HepG2 (cell line): ENCODE results near the gene SEC16A. TPM values are rescaled to one million over a fixed set of nuclear protein-coding genes. Genes with fewer than 3 reads are reported as not detected.

Source experiments
- ATAC-seq: fragments of 200-7000 bp; cut with Tn5 transposase; 3 replicates; pipeline ENCODE4 v1.9.1; 2020; ENCODE audit warnings: mild to moderate bottlenecking, moderate library complexity
- BruUV-seq: library from RNA; stranded (reverse); fragments of 400-500 nt; replicated peaks from 2 replicates; lab custom pipeline; 2021; lab: Mats Ljungman, UMichigan
- CTCF ChIA-PET: fragments of 300-600 bp; formaldehyde crosslinking; extraction: SDS; loops from one replicate; lab custom pipeline; 2021; ENCODE audit warnings: low total read pairs, inconsistent platforms, low intra/inter-chr PET ratio; lab: Yijun Ruan, JAX
- POLR2A ChIA-PET: fragments of 350-600 bp; sonication (Branson Sonifier 250); formaldehyde crosslinking; loops from one replicate; lab custom pipeline; 2020; ENCODE audit warnings: antibody characterized with exemption, inconsistent platforms; lab: Yijun Ruan, JAX
- DNase-seq: peaks from one replicate; pipeline ENCODE4 v3.0.0-alpha.2; 2015; ENCODE audit warnings: low spot score
- FAIRE-seq: peaks from 3 replicates; lab custom pipeline; 2011; peaks lifted over from hg19 to GRCh38; lab: Jason Lieb, UNC
- H2AFZ ChIP-seq: one replicate; pipeline ENCODE4 v1.6.1; 2011; ENCODE audit warnings: low read length, inconsistent platforms
- H3K27ac ChIP-seq: fragments of 300-600 bp; 3 replicates; pipeline ENCODE4 v1.8.0; 2011; ENCODE audit warnings: mixed run types, mild to moderate bottlenecking, mixed read lengths, low read length, inconsistent platforms; ENCODE audit not compliant: insufficient read depth; ENCODE audit errors: extremely low read length
- H3K27me3 ChIP-seq, 2 experiments: fragments of 200-600 bp in 1 of 2; 2 replicates in 1 of 2; 3 replicates in 1 of 2; pipeline versions ENCODE4 v1.6.0 to v1.8.0; 2011; ENCODE audit warnings: low read length in 2 of 2, mild to moderate bottlenecking in 2 of 2, moderate library complexity in 2 of 2, inconsistent platforms in 1 of 2; ENCODE audit not compliant: insufficient read depth in 2 of 2, control insufficient read depth in 1 of 2
- H3K36me3 ChIP-seq, 2 experiments: fragments of 200-600 bp in 1 of 2; replicated peaks in 1 of 2; 2 replicates in 1 of 2; 3 replicates in 1 of 2; pipeline versions ENCODE4 v1.5.1 to v1.8.0; 2011; ENCODE audit warnings: low read length in 2 of 2, inconsistent platforms in 1 of 2; ENCODE audit not compliant: insufficient read depth in 2 of 2, control insufficient read depth in 1 of 2
- H3K4me1 ChIP-seq: 2 replicates; pipeline ENCODE4 v1.5.1; 2012; ENCODE audit warnings: low read length, inconsistent platforms; ENCODE audit not compliant: insufficient read depth
- H3K4me2 ChIP-seq: 2 replicates; pipeline ENCODE4 v1.6.0; 2011; ENCODE audit warnings: low read depth, low read length, inconsistent platforms
- H3K4me3 ChIP-seq, 3 experiments: fragments of 200-600 bp in 1 of 3; sonication (generic), shearing (Covaris generic) in 1 of 3; replicated peaks in 1 of 3; 2 replicates each; pipeline ENCODE4 v1.5.1; 2011 to 2016; ENCODE audit warnings: low read length in 3 of 3, inconsistent platforms in 2 of 3, low read depth in 2 of 3, mild to moderate bottlenecking in 2 of 3, control low read depth in 1 of 3, mixed read lengths in 1 of 3; ENCODE audit not compliant: insufficient read depth in 1 of 3
- H3K79me2 ChIP-seq: one replicate; pipeline ENCODE4 v1.6.1; 2011; ENCODE audit warnings: low read length, inconsistent platforms; ENCODE audit not compliant: insufficient read depth
- H3K9ac ChIP-seq: 2 replicates; pipeline ENCODE4 v1.6.0; 2011; ENCODE audit warnings: mild to moderate bottlenecking, low read depth, low read length, inconsistent platforms; ENCODE audit not compliant: insufficient read depth
- H3K9me3 ChIP-seq: 2 replicates; pipeline ENCODE4 v1.5.1; 2012; ENCODE audit warnings: mild to moderate bottlenecking, low read length
- H4K20me1 ChIP-seq: 2 replicates; pipeline ENCODE4 v1.6.0; 2011; ENCODE audit warnings: inconsistent platforms, mild to moderate bottlenecking, low read length, moderate library complexity; ENCODE audit not compliant: insufficient read depth
- AGO2 ChIP-seq: fragments of 200-400 bp; formaldehyde crosslinking; optimal IDR thresholded peaks from 2 replicates; pipeline ENCODE3; 2017; ENCODE audit warnings: mild to moderate bottlenecking, low read depth, low read length, moderate library complexity
- DR1 ChIP-seq: sonication (generic); formaldehyde crosslinking; IDR thresholded peaks from 2 replicates; pipeline ENCODE4 v1.8.0; 2021; ENCODE audit warnings: mild to moderate bottlenecking, missing genetic modification reagents, inconsistent platforms
- ETS1 ChIP-seq: sonication (generic); formaldehyde crosslinking; IDR thresholded peaks from 2 replicates; pipeline ENCODE4 v1.4.0; 2020; ENCODE audit warnings: missing genetic modification reagents
- GLI4 ChIP-seq: sonication (generic); formaldehyde crosslinking; IDR thresholded peaks from 2 replicates; pipeline ENCODE4 v1.5.1; 2020; ENCODE audit warnings: missing genetic modification reagents, mild to moderate bottlenecking, moderate library complexity, borderline replicate concordance
- ZIK1 ChIP-seq: sonication (generic); formaldehyde crosslinking; IDR thresholded peaks from 2 replicates; pipeline ENCODE4 v1.5.0; 2020; ENCODE audit warnings: mild to moderate bottlenecking, low read depth, missing genetic modification reagents, borderline replicate concordance
- ZNF670 ChIP-seq: sonication (generic); formaldehyde crosslinking; IDR thresholded peaks from 2 replicates; pipeline ENCODE4 v1.8.0; 2022; ENCODE audit warnings: mild to moderate bottlenecking, missing genetic modification reagents, borderline replicate concordance
- WGBS: methylation state at CpG from one replicate; pipeline ENCODE4 v1.1.6; 2017; ENCODE audit warnings: low lambda C conversion rate; 5-methylcytosine and 5-hydroxymethylcytosine counted together
- in situ Hi-C: cut with HindIII; loops from 2 replicates; pipeline ENCODE4 v1.10.0; 2017; ENCODE audit warnings: low pct_unique_long_range_greater_than_20kb; ENCODE audit not compliant: extremely low pct_ligation_motif_present
- intact Hi-C: fragments of 100-400 bp; cut with micrococcal nuclease; formaldehyde crosslinking; loops from one replicate; pipeline ENCODE4 v1.10.0; 2022; ENCODE audit not compliant: unreplicated experiment
- polyA plus RNA-seq, 8 experiments: library from polyadenylated mRNA; depleted of rRNA in 3 of 8; stranded (reverse) in 7 of 8; unstranded in 1 of 8; fragments of >200 nt; fragmentation: Illumina TruSeq in 4 of 8; extraction: Trizol in 4 of 8; gene quantifications; 2 replicates each; pipeline versions ENCODE4 v1.2.1 to v1.2.3, GENCODE V29; 2011 to 2016; ENCODE audit warnings: low read depth in 4 of 8, missing spikeins in 1 of 8, mixed read lengths in 1 of 8; ENCODE audit not compliant: insufficient read depth in 1 of 8
- total RNA-seq, 5 experiments: library from RNA; depleted of rRNA; stranded (reverse); fragments of >200 nt; fragmentation: Illumina TruSeq; extraction: Trizol; gene quantifications; 2 replicates each; pipeline ENCODE4 v1.2.3, GENCODE V29; 2016; ENCODE audit warnings: low read depth in 1 of 5

Gene SEC16A
- total and polyA plus RNA-seq, 2 of the 13 experiments (the other 11 are each of a cell fraction or from before 2014, with no cell fraction given), result 15.9 to 18.9 TPM

- FAIRE-seq, result no peak
- 98% methylated on average over 31 of the region's 43 CpGs for WGBS
- no peak for ATAC-seq
- H3K79me2 ChIP-seq, result no peaks in the 10 kb centered on the region
- no peaks in the 10 kb centered on the region for H3K9me3 ChIP-seq
- BruUV-seq, result no TSS peak
- peaks cover 24 to 46% of the 10 kb centered on the region in 2 experiments; a peak in 4 of 5 replicates for H3K36me3 ChIP-seq
- no peak overlapping the region for H3K27ac ChIP-seq
- H3K4me3 ChIP-seq, result no peak overlapping the region
- ChIA-PET POLR2A (no interaction called here), CTCF (no interaction called here)
- H3K27me3 ChIP-seq, result no peaks in the 10 kb centered on the region
- no peak overlapping the region for H3K4me2 ChIP-seq
- no peak overlapping the region for H2AFZ ChIP-seq
- in situ Hi-C loops, result no loop called here
- H3K9ac ChIP-seq, result no peak overlapping the region
- peak; percentile 13 for TF ChIP-seq AGO2
- TF ChIP-seq ETS1 (CRISPR knock-in tag), result no peak
- TF ChIP-seq DR1 (CRISPR knock-in tag), result no peak
- no peak for TF ChIP-seq ZIK1 (CRISPR knock-in tag)
- TF ChIP-seq GLI4 (CRISPR knock-in tag), result no peak
- intact Hi-C loops, result no loop called here
- no peaks in the 10 kb centered on the region for H3K4me1 ChIP-seq
- H4K20me1 ChIP-seq, result no peaks in the 10 kb centered on the region
- DNase-seq, result no peak
Measured at GRCh38 chr9:136423432-136424146, 59.3 kb downstream of the SEC16A start.

GRCh38 chr9:136422876-136423275 is 60.0 kb downstream of the SEC16A start:
- no peaks in the 10 kb centered on the region for H3K27me3 ChIP-seq
- FAIRE-seq (no peak), ATAC-seq (no peak), DNase-seq (no peak)
- 98% methylated on average over 26 of the region's 26 CpGs for WGBS
- H3K4me3 ChIP-seq, result no peak overlapping the region
- ChIA-PET POLR2A (no interaction called here), CTCF (no interaction called here)
- peaks cover 27 to 53% of the 10 kb centered on the region in 2 experiments; a peak in 4 of 5 replicates for H3K36me3 ChIP-seq
- H3K27ac ChIP-seq, result no peak overlapping the region
- no peaks in the 10 kb centered on the region for H3K79me2 ChIP-seq
- TF ChIP-seq AGO2, result peak; percentile 3
- TF ChIP-seq ZNF670 (CRISPR knock-in tag), result no peak
- H2AFZ ChIP-seq, result no peak overlapping the region
- intact Hi-C loops (no loop called here), in situ Hi-C loops (no loop called here)
- no TSS peak for BruUV-seq
- H3K4me2 ChIP-seq, result no peak overlapping the region
- no peak overlapping the region for H3K9ac ChIP-seq
- H3K9me3 ChIP-seq, result no peaks in the 10 kb centered on the region
- H4K20me1 ChIP-seq, result no peaks in the 10 kb centered on the region
- no peaks in the 10 kb centered on the region for H3K4me1 ChIP-seq
